Testis (tissue), 3 donors: ENCODE measurements around the gene NCKAP5. TPM values are rescaled to one million over a fixed set of nuclear protein-coding genes. Genes with fewer than 3 reads are reported as not detected.

Experiments
- DNase-seq: peaks from one replicate; pipeline ENCODE4 v3.0.0-alpha.2; 2019
- H3K27ac ChIP-seq, 2 donors: fragments of 200-600 bp; sonication (generic); one replicate each; pipeline ENCODE4 v1.5.1; 2019
- H3K27me3 ChIP-seq: fragments of 200-600 bp; sonication (generic); one replicate; pipeline ENCODE4 v1.5.1; 2019
- H3K36me3 ChIP-seq: fragments of 200-600 bp; sonication (generic); one replicate; pipeline ENCODE4 v1.5.1; 2017; ENCODE audit warnings: low read depth; ENCODE audit errors: missing control alignments
- H3K4me1 ChIP-seq: fragments of 200-600 bp; sonication (generic); one replicate; pipeline ENCODE4 v1.5.1; 2019
- H3K4me3 ChIP-seq, 2 donors: fragments of 200-600 bp; sonication (generic); one replicate each; pipeline ENCODE4 v1.5.1; 2017 to 2019
- H3K9me3 ChIP-seq: fragments of 200-600 bp; sonication (generic); one replicate; pipeline ENCODE4 v1.5.1; 2017
- CTCF ChIP-seq, 3 experiments: fragments of 450-650 bp in 2 of 3; fragments of 200-600 bp in 1 of 3; sonication (generic) in 1 of 3; IDR thresholded peaks; one replicate each; pipeline ENCODE4 v1.5.1; 2016 to 2019; ENCODE audit warnings: antibody characterized with exemption in 3 of 3, mild to moderate bottlenecking in 2 of 3, moderate library complexity in 1 of 3
- POLR2A ChIP-seq: fragments of 450-650 bp; IDR thresholded peaks from one replicate; pipeline ENCODE4 v1.6.1; 2017; ENCODE audit warnings: antibody characterized with exemption, mild to moderate bottlenecking, moderate library complexity
- WGBS, 2 donors: methylation state at CpG; one replicate each; pipeline ENCODE4 v1.1.5; 2018; 5-methylcytosine and 5-hydroxymethylcytosine counted together
- intact Hi-C: fragments of 100-400 bp; cut with DNase I; formaldehyde crosslinking; loops from one replicate; pipeline ENCODE4 v1.15.1; 2023; ENCODE audit warnings: low total_unique reads
- polyA plus RNA-seq: library from polyadenylated mRNA; stranded (reverse); fragments of 350-450 nt; fragmentation: Illumina TruSeq; extraction: RNeasy Lipid Tissue Mini Kit (QIAGEN cat#74804); gene quantifications from one replicate; pipeline ENCODE4 v1.2.3, GENCODE V29; 2014; ENCODE audit warnings: low read depth, low replicate concordance; ENCODE audit not compliant: insufficient read depth
- total RNA-seq, 2 donors: library from RNA; depleted of rRNA; stranded (reverse); fragments of >200 nt; gene quantifications; one replicate each; pipeline ENCODE4 v1.2.3, GENCODE V29; 2016

Gene NCKAP5
- total and polyA plus RNA-seq, 3 donors from 2014 or later = 3.0 to 7.6 (median 6.3) TPM

- Histone ChIP-seq H3K27ac (no peak overlapping the region), H3K4me1 (no peaks in the 10 kb centered on the region), H3K4me3 (no peak overlapping the region), H3K9me3 (no peaks in the 10 kb centered on the region), H3K27me3 (no peaks in the 10 kb centered on the region), H3K36me3 (no peaks in the 10 kb centered on the region)
- no peak for DNase-seq
- 82 to 86% methylated on average over 11 to 13 of the region's 13 CpGs for WGBS, 2 donors
- TF ChIP-seq POLR2A (no peak), CTCF (IDR thresholded peaks at IDR 0.05) (no peak)
- intact Hi-C loops = no loop called here
Observed at GRCh38 chr2:133600266-133600928, 32.1 kb upstream of the NCKAP5 start.

- no peak overlapping the region for H3K4me3 ChIP-seq
- H3K4me1 ChIP-seq = no peaks in the 10 kb centered on the region
- no peaks in the 10 kb centered on the region for H3K36me3 ChIP-seq
- 91 to 94% methylated on average over 10 of the region's 10 CpGs for WGBS, 2 donors
- DNase-seq = no peak
- no peaks in the 10 kb centered on the region for H3K9me3 ChIP-seq
- H3K27ac ChIP-seq = no peak overlapping the region
- TF ChIP-seq CTCF (IDR thresholded peaks at IDR 0.05) (no peak), POLR2A (no peak)
- intact Hi-C loops = no loop called here
- H3K27me3 ChIP-seq = no peaks in the 10 kb centered on the region
Observed at GRCh38 chr2:133599811-133600210, 31.5 kb upstream of the NCKAP5 start.

- no peak for DNase-seq
- Histone ChIP-seq H3K36me3 (no peaks in the 10 kb centered on the region), H3K4me1 (no peaks in the 10 kb centered on the region), H3K27ac (no peak overlapping the region), H3K27me3 (no peaks in the 10 kb centered on the region), H3K9me3 (no peaks in the 10 kb centered on the region), H3K4me3 (no peak overlapping the region)
- 86 to 94% methylated on average over 5 of the region's 5 CpGs for WGBS, 2 donors
- intact Hi-C loops = no loop called here
- TF ChIP-seq POLR2A (no peak), CTCF (IDR thresholded peaks at IDR 0.05) (no peak)
Observed at GRCh38 chr2:133599211-133599803, 31.0 kb upstream of the NCKAP5 start.

GRCh38 chr2:133598769-133599168 lies 30.5 kb upstream of the NCKAP5 start:
- Histone ChIP-seq H3K27ac (no peak overlapping the region), H3K9me3 (no peaks in the 10 kb centered on the region), H3K4me1 (no peaks in the 10 kb centered on the region), H3K36me3 (no peaks in the 10 kb centered on the region), H3K4me3 (no peak overlapping the region), H3K27me3 (no peaks in the 10 kb centered on the region)
- intact Hi-C loops = no loop called here
- WGBS, 2 donors = 74 to 79% methylated on average over 2 of the region's 2 CpGs
- TF ChIP-seq POLR2A (no peak), CTCF (IDR thresholded peaks at IDR 0.05) (no peak)
- DNase-seq = no peak
